Measurements from ENCODE around the gene OR13J1.

DNA sequence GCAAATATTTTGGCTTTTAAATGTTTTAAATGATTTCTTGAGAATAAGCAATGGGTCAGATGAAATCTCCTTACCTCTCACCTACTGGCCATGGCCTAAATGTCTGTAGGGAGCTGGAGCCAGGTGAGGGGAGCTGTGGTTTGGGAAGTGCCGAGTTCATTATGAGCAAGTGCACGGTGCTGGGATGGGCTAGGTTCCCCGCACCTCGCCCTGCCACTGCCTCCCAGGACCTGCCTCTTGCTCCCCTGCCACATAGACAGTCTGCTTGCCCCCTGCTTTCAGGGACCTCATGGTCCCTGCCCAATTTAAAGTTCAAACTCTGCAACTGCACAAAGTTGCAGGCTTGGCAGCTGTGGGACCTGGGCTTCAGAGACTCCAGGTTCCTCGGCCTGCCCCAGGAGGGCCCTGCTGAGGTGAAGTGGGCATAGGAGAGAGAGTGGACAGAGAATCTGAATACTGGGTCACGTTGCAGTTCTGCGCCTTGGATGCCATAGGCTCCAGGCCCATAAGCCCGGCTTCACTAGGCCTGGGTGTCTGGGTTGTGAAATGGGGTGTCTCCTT is 5.4 kb downstream of the OR13J1 start:
- TF ChIP-seq POLR2A (IDR thresholded peaks at IDR 0.05; ENCODE audit: low read depth, low read length): no peak
- TF ChIP-seq POLR2AphosphoS5 (IDR thresholded peaks at IDR 0.05; ENCODE audit: low read depth, low read length): no peak
